T-helper 17 cell (primary cell): ENCODE results near the gene LRTM2. TPM values are rescaled to one million over a fixed set of nuclear protein-coding genes. Genes with fewer than 3 reads are reported as not detected.
A peak's percentile ranks its signal among the peaks of the same experiment; 100 is the strongest.
"Not testable (repeated sequence)": the region's sequence is repeated elsewhere in the genome, so short reads cannot be mapped to it uniquely, and the experiment has no call there.

ENCODE experiments used
- ATAC-seq: fragments of 150-1000 bp; cut with Tn5 transposase; 2 replicates; pipeline ENCODE4 v1.10.0; 2021; ENCODE audit warnings: mild to moderate bottlenecking, moderate library complexity
- DNase-seq, 3 donors: peaks; one replicate each; pipeline versions ENCODE4 v3.0.0 to v3.0.0-alpha.2; 2020 to 2021
- H3K9me3 ChIP-seq: one replicate; pipeline ENCODE4 v1.7.0; 2013; ENCODE audit warnings: low read length, mild to moderate bottlenecking; ENCODE audit not compliant: control insufficient read depth, poor library complexity, severe bottlenecking
- H3K27ac Mint-ChIP-seq: one replicate; pipeline ENCODE4 v1.8.0; 2022; ENCODE audit warnings: mild to moderate bottlenecking, moderate library complexity, mixed read lengths
- H3K27me3 Mint-ChIP-seq: one replicate; pipeline ENCODE4 v1.8.0; 2022; ENCODE audit warnings: mixed read lengths
- H3K36me3 Mint-ChIP-seq: one replicate; pipeline ENCODE4 v1.8.0; 2022; ENCODE audit warnings: low read depth, mixed read lengths
- H3K4me1 Mint-ChIP-seq: one replicate; pipeline ENCODE4 v1.8.0; 2022; ENCODE audit warnings: mild to moderate bottlenecking, mixed read lengths
- H3K4me3 Mint-ChIP-seq: one replicate; pipeline ENCODE4 v1.8.0; 2022; ENCODE audit warnings: mild to moderate bottlenecking, moderate library complexity, mixed read lengths
- total RNA-seq, 4 donors: library from RNA in 2 of 4; stranded (reverse) in 2 of 4; gene quantifications; one replicate each; pipeline ENCODE4 v1.2.3 and lab custom pipeline; 2022 to 2026

LRTM2 gene
- total RNA-seq, 2 donors from 2014 or later = not detected

GRCh38 chr12:1810201-1810930 is 10.0 kb upstream of the LRTM2 start:
- peak overlapping the region; percentile 90 for H3K4me3 Mint-ChIP-seq

GRCh38 chr12:1810931-1811280 is 9.5 kb upstream of the LRTM2 start:
- Mint-ChIP-seq H3K27me3 (peaks cover 17% of the 10 kb centered on the region), H3K27ac (peak overlapping the region; percentile 89), H3K36me3 (peaks cover 2% of the 10 kb centered on the region), H3K4me3 (peak overlapping the region; percentile 90), H3K4me1 (peaks cover 32% of the 10 kb centered on the region)
- H3K9me3 ChIP-seq = no peaks in the 10 kb centered on the region
- DNase-seq (no peak), ATAC-seq (no peak)

More at GRCh38 chr12:1810201-1810930, 10.0 kb upstream of the LRTM2 start:
- peaks cover 11% of the 10 kb centered on the region for H3K27me3 Mint-ChIP-seq
- H3K4me1 Mint-ChIP-seq = peaks cover 32% of the 10 kb centered on the region
- H3K9me3 ChIP-seq = no peaks in the 10 kb centered on the region
- ATAC-seq = no peak
- H3K36me3 Mint-ChIP-seq = peaks cover 2% of the 10 kb centered on the region
- DNase-seq = no peak
- H3K27ac Mint-ChIP-seq = peak overlapping the region; percentile 89

GRCh38 chr12:1811281-1811947 is 9.0 kb upstream of the LRTM2 start:
- no peaks in the 10 kb centered on the region for H3K9me3 ChIP-seq
- Mint-ChIP-seq H3K36me3 (peaks cover 2% of the 10 kb centered on the region), H3K27ac (peak overlapping the region; percentile 89), H3K4me1 (peaks cover 32% of the 10 kb centered on the region), H3K27me3 (peaks cover 19% of the 10 kb centered on the region), H3K4me3 (peak overlapping the region; percentile 90)
- DNase-seq = peak in 1 of 3 donors; percentile 20
- ATAC-seq = peak; percentile 73

DNA sequence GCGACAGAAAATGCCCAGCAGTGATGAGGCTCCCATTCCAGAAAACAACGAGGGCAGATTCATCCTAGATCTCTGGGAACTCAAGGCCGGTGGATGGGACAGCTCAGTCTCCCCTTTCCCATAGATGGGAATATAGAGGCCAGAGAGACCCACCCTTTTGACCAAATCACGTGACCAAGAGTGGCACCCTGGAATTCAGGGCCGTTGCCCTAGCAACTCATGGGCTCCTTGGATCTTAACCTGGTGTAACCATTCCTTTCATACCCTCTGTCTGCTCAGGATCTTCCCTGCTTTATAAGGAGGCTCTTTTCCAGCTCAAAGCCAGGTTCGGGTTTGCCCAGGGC is 8.4 kb upstream of the LRTM2 start:
- peak overlapping the region; percentile 89 for H3K27ac Mint-ChIP-seq
- DNase-seq = no peak
- no peaks in the 10 kb centered on the region for H3K9me3 ChIP-seq
- H3K36me3 Mint-ChIP-seq = peaks cover 2% of the 10 kb centered on the region
- ATAC-seq = no peak
- H3K27me3 Mint-ChIP-seq = peaks cover 22% of the 10 kb centered on the region
- H3K4me3 Mint-ChIP-seq = peak overlapping the region; percentile 90
- peaks cover 29% of the 10 kb centered on the region for H3K4me1 Mint-ChIP-seq

DNA sequence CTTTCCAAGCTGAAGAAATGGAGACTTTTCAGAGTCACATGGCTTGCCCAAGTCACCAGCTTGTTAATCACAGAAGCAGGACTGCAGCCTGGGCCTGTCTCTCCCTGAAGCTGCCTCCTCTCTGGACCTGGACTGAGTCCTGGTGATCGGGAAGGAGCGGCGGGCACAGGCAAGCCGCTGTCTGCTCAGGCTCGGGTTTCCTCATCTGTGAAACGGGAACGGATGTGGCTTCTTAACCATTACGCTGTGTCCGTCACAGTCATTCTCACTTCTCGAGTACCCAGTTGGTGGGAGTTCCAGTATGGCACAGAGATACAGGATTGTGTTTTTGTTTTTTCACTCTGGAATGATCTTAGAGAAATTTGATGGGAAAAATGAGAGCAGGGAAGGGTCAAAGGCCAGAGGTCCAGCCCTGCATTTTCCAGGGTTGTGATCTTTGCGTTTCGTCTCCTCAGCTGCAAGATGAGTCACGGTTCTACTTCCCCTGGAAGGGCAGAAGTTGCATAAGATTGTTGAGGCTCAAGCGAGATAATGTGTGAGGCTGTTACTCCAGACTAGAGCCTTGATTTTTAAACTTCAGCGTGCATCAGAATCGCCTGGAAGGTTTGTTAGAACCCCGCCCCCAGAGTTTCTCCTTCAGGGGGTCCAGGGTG is 7.6 kb upstream of the LRTM2 start:
- Mint-ChIP-seq H3K27me3 (peaks cover 22% of the 10 kb centered on the region), H3K36me3 (peaks cover 2% of the 10 kb centered on the region), H3K27ac (peak overlapping the region; percentile 89), H3K4me1 (peaks cover 29% of the 10 kb centered on the region), H3K4me3 (peak overlapping the region; percentile 21)
- no peaks in the 10 kb centered on the region for H3K9me3 ChIP-seq
- ATAC-seq = peak; percentile 32
- DNase-seq = no peak

GRCh38 chr12:1814266-1814665 is 6.1 kb upstream of the LRTM2 start:
- H3K4me1 Mint-ChIP-seq = peaks cover 23% of the 10 kb centered on the region
- no peaks in the 10 kb centered on the region for H3K9me3 ChIP-seq
- peaks cover 4% of the 10 kb centered on the region for H3K36me3 Mint-ChIP-seq
- H3K4me3 Mint-ChIP-seq = peak overlapping the region; percentile 2
- no peak for DNase-seq
- H3K27me3 Mint-ChIP-seq = peaks cover 26% of the 10 kb centered on the region
- ATAC-seq = no peak
- no peak overlapping the region for H3K27ac Mint-ChIP-seq

- H3K9me3 ChIP-seq = no peaks in the 10 kb centered on the region
- ATAC-seq (no peak), DNase-seq (no peak)
- Mint-ChIP-seq H3K27me3 (peaks cover 35% of the 10 kb centered on the region), H3K4me1 (peaks cover 21% of the 10 kb centered on the region), H3K27ac (peak overlapping the region; percentile 73), H3K4me3 (no peak overlapping the region), H3K36me3 (peaks cover 4% of the 10 kb centered on the region)
Observed at GRCh38 chr12:1815108-1815507, 5.3 kb upstream of the LRTM2 start.

DNA sequence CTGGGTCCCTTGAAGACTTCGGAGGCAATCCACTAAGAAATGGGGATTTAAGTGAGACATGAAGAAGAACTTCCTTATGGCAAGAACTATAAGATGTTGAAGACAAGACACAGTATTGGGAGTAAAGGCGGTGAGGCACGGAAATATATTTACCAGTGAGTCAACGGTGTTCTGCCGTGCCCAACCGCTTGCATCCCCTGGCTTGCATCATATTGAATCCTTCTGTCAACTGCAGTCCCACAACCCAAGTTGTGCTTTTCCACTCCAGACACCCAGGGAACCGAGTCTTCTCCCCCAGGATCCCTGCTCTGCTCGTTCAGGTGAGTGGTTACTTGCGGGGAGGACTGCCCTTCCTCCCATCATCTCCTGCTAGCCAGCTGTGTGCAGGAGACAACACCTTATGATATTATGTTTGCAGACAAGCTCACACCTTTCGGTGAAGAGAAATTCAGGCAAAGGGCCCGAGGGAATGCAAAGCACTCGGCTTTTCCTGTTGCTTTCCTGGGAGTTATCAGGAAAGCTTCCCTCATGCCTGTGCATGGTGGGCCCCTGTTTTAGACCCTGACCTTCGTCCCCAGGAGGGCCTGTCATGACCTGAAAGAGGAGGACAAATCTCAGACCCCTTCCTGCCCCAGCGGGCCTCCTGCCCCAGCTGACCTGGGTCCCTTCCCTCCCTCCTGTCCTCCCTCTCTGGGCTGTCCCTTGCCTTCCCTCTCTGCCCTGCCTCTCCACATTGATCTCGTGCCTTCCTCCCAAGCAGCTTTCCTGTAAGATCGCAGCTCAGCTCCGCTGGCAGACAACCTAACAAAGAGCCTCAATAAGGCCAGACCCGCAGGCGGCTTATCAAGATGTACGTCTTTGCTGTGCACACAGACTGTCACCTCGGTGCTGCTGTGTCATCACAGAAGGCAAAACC is 4.3 kb upstream of the LRTM2 start:
- H3K4me3 Mint-ChIP-seq = no peak overlapping the region
- H3K27me3 Mint-ChIP-seq = peaks cover 44% of the 10 kb centered on the region
- peaks cover 17% of the 10 kb centered on the region for H3K4me1 Mint-ChIP-seq
- H3K27ac Mint-ChIP-seq = no peak overlapping the region
- DNase-seq = no peak
- no peaks in the 10 kb centered on the region for H3K9me3 ChIP-seq
- no peak for ATAC-seq
- peaks cover 4% of the 10 kb centered on the region for H3K36me3 Mint-ChIP-seq

DNA sequence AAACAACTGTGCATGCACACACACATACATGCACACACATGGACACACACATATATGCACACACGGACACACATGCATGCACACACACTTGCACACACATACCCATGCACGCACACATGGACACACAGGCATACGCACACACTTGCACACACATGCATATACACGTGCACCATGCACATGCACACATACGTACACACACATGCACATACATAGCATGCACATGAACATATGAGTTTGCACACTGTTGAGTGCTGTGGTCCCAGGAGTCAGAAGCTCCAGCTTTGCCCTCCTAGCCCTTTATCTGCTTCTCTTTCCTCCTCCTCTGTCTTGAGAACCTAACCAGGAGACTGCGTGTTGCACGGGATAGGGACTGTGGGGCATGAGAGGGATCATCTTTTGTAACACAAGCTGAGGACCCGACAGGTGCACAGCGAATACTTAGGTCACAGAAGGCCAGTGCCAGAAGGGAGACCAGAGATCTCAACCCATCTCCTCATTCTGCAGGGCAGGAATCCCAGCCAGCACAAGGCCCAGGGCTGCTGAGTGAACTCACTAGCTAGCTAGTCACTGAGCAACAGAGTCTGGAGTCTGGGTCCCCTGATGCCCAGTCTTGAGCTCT is 3.5 kb upstream of the LRTM2 start:
- H3K27ac Mint-ChIP-seq = no peak overlapping the region
- peaks cover 4% of the 10 kb centered on the region for H3K36me3 Mint-ChIP-seq
- no peaks in the 10 kb centered on the region for H3K9me3 ChIP-seq
- no peak overlapping the region for H3K4me3 Mint-ChIP-seq
- peaks cover 52% of the 10 kb centered on the region for H3K27me3 Mint-ChIP-seq
- DNase-seq (no peak), ATAC-seq (no peak)
- H3K4me1 Mint-ChIP-seq = peaks cover 14% of the 10 kb centered on the region

DNA sequence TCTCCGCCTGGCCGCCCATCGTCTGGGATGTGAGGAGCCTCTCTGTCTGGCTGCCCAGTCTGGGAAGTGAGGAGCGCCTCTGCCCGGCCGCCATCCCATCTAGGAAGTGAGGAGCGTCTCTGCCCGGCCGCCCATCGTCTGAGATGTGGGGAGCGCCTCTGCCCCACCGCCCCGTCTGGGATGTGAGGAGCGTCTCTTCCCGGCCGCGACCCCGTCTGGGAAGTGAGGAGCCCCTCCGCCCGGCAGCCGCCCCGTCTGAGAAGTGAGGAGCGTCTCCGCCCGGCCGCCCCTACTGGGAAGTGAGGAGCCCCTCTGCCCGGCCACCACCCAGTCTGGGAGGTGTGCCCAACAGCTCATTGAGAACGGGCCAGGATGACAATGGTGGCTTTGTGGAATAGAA is 2.4 kb upstream of the LRTM2 start:
- H3K4me1 Mint-ChIP-seq = peaks cover 12% of the 10 kb centered on the region
- H3K27ac Mint-ChIP-seq, H3K36me3 Mint-ChIP-seq, H3K9me3 ChIP-seq, DNase-seq, ATAC-seq, H3K4me3 Mint-ChIP-seq: not testable (repeated sequence)
- H3K27me3 Mint-ChIP-seq = peaks cover 62% of the 10 kb centered on the region

GRCh38 chr12:1819050-1819449 is 1.3 kb upstream of the LRTM2 start:
- ATAC-seq = no peak
- Mint-ChIP-seq H3K4me3 (no peak overlapping the region), H3K27me3 (peaks cover 66% of the 10 kb centered on the region)

GRCh38 chr12:1819571-1819970 is 794 bp upstream of the LRTM2 start:
- no peak for DNase-seq
- ATAC-seq = no peak
- Mint-ChIP-seq H3K27ac (no peak overlapping the region), H3K4me3 (no peak overlapping the region), H3K4me1 (peaks cover 10% of the 10 kb centered on the region), H3K36me3 (peaks cover 6% of the 10 kb centered on the region), H3K27me3 (peaks cover 63% of the 10 kb centered on the region)
- H3K9me3 ChIP-seq = no peaks in the 10 kb centered on the region

More at GRCh38 chr12:1819050-1819449, 1.3 kb upstream of the LRTM2 start:
- H3K27ac Mint-ChIP-seq = no peak overlapping the region
- no peaks in the 10 kb centered on the region for H3K9me3 ChIP-seq
- DNase-seq = no peak
- H3K36me3 Mint-ChIP-seq = peaks cover 6% of the 10 kb centered on the region
- peaks cover 12% of the 10 kb centered on the region for H3K4me1 Mint-ChIP-seq
